Right kidney (tissue), 1 donor: ENCODE data around the gene KIR2DL3.

Experiments used
- DNase-seq: peaks from one replicate; pipeline ENCODE4 v3.0.0-alpha.2; 2016

The KIR2DL3 gene

DNA sequence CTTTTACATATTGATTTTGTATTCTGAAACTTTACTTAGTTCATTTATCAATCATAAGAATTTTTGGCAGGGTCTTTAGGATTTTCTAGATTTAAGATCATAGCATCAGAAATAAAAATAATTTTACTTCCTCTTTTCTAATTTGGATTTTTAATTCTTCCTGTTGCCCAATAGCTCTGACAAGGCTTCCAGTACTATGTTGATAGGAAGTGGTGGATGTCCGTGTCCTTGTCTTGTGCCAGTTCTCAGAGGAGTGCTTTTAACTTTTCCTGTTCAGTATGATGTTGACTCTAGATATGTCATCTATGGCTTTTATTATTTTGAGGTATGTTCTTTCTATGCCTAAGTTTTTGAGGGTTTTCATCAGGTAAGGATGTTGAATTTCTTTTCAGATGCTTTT is 57.4 kb downstream of the KIR2DL3 start:
- no peak for DNase-seq
